HG03342 (cell line): ENCODE results near the gene PRLH.
A peak's percentile ranks its signal among the peaks of the same experiment; 100 is the strongest.

ENCODE experiments used
- ATAC-seq: cut with Tn5 transposase; IDR thresholded peaks from one replicate; pipeline ENCODE4 v1.9.1; 2021; ENCODE audit warnings: mild to moderate bottlenecking, moderate library complexity; ENCODE audit not compliant: unreplicated experiment

PRLH gene

GRCh38 chr2:237563816-237564215 is 2.6 kb upstream of the PRLH start:
- ATAC-seq = no peak

GRCh38 chr2:237564526-237565131 is 1.7 kb upstream of the PRLH start:
- ATAC-seq = no peak

- no peak for ATAC-seq
Measured at GRCh38 chr2:237565974-237566373, 400 bp upstream of the PRLH start.

- no peak for ATAC-seq
Measured at GRCh38 chr2:237567276-237568029, 1.1 kb downstream of the PRLH start.

GRCh38 chr2:237568121-237568660 is 1.8 kb downstream of the PRLH start:
- ATAC-seq = no peak

- ATAC-seq = no peak
Measured at GRCh38 chr2:237569041-237569440, 2.7 kb downstream of the PRLH start.

- no peak for ATAC-seq
Measured at GRCh38 chr2:237569896-237570295, 3.5 kb downstream of the PRLH start.

- ATAC-seq = no peak
Measured at GRCh38 chr2:237570776-237571335, 4.5 kb downstream of the PRLH start.

- no peak for ATAC-seq
Measured at GRCh38 chr2:237571551-237571950, 5.2 kb downstream of the PRLH start.

GRCh38 chr2:237572021-237572741 is 5.8 kb downstream of the PRLH start:
- ATAC-seq = peak; percentile 79

- ATAC-seq = no peak
Measured at GRCh38 chr2:237572742-237573101, 6.3 kb downstream of the PRLH start.

GRCh38 chr2:237573721-237574415 is 7.5 kb downstream of the PRLH start:
- no peak for ATAC-seq

GRCh38 chr2:237574467-237574866 is 8.1 kb downstream of the PRLH start:
- no peak for ATAC-seq

GRCh38 chr2:237574894-237575868 is 8.8 kb downstream of the PRLH start:
- ATAC-seq = no peak

GRCh38 chr2:237575869-237576862 is 9.8 kb downstream of the PRLH start:
- no peak for ATAC-seq

GRCh38 chr2:237576974-237577373 is 10.6 kb downstream of the PRLH start:
- ATAC-seq = no peak

- no peak for ATAC-seq
Measured at GRCh38 chr2:237577458-237577857, 11.1 kb downstream of the PRLH start.
